SK-N-MC (cell line): ENCODE results near the gene PAX5.

Experiments used
- DNase-seq: peaks from one replicate; pipeline ENCODE4 v3.0.0-alpha.2; 2011; ENCODE audit warnings: low read depth, low spot score
- H3K27ac ChIP-seq: fragments of 200-600 bp; sonication (generic); 2 replicates; pipeline ENCODE4 v1.5.1; 2016; ENCODE audit warnings: mixed run types
- H3K36me3 ChIP-seq: fragments of 200-600 bp; sonication (generic); 2 replicates; pipeline ENCODE4 v1.6.1; 2017; ENCODE audit warnings: antibody characterized with exemption, low read length, mixed read lengths; ENCODE audit not compliant: insufficient read depth
- H3K4me3 ChIP-seq: fragments of 200-600 bp; sonication (generic); 2 replicates; pipeline ENCODE4 v1.5.1; 2016
- H3K9ac ChIP-seq: fragments of 200-600 bp; sonication (generic); 2 replicates; pipeline ENCODE4 v1.8.0; 2017; ENCODE audit warnings: mixed run types, mixed read lengths; ENCODE audit not compliant: insufficient read length
- H3K9me3 ChIP-seq: fragments of 200-600 bp; sonication (generic); 2 replicates; pipeline ENCODE4 v1.6.1; 2017; ENCODE audit warnings: low read depth, mild to moderate bottlenecking, antibody characterized with exemption, low read length, moderate library complexity, mixed read lengths
- EZH2 ChIP-seq: fragments of 200-600 bp; sonication (generic); IDR thresholded peaks from one replicate; pipeline ENCODE4 v1.6.1; 2017; ENCODE audit warnings: antibody characterized with exemption
- FOXP2 ChIP-seq: optimal IDR thresholded peaks from 2 replicates; pipeline ENCODE3; 2011; ENCODE audit warnings: mild to moderate bottlenecking, moderate library complexity; ENCODE audit not compliant: insufficient read depth; ENCODE audit errors: extremely low read length, control extremely low read depth
- POLR2AphosphoS5 ChIP-seq: IDR thresholded peaks from 2 replicates; pipeline ENCODE4 v1.6.1; 2012; ENCODE audit warnings: mild to moderate bottlenecking, low read depth, low read length, borderline replicate concordance

PAX5 gene

GRCh38 chr9:36899406-36899805 lies 134.7 kb downstream of the PAX5 start:
- Histone ChIP-seq H3K36me3 (no peaks in the 10 kb centered on the region), H3K9ac (no peak overlapping the region), H3K9me3 (no peaks in the 10 kb centered on the region), H3K27ac (no peak overlapping the region), H3K4me3 (no peak overlapping the region)
- TF ChIP-seq EZH2 (no peak), FOXP2 (no peak), POLR2AphosphoS5 (no peak)
- DNase-seq, result no peak

GRCh38 chr9:36898431-36899020 lies 135.5 kb downstream of the PAX5 start:
- Histone ChIP-seq H3K36me3 (no peaks in the 10 kb centered on the region), H3K9me3 (no peaks in the 10 kb centered on the region), H3K27ac (no peak overlapping the region), H3K4me3 (no peak overlapping the region), H3K9ac (no peak overlapping the region)
- no peak for DNase-seq
- TF ChIP-seq POLR2AphosphoS5 (no peak), EZH2 (no peak), FOXP2 (no peak)

- Histone ChIP-seq H3K4me3 (no peak overlapping the region), H3K36me3 (no peaks in the 10 kb centered on the region), H3K9ac (no peak overlapping the region), H3K27ac (no peak overlapping the region), H3K9me3 (no peaks in the 10 kb centered on the region)
- TF ChIP-seq EZH2, result no peak
- TF ChIP-seq POLR2AphosphoS5, result no peak
- TF ChIP-seq FOXP2, result no peak
- no peak for DNase-seq
Measured at GRCh38 chr9:36897478-36897877, 136.6 kb downstream of the PAX5 start.

- Histone ChIP-seq H3K4me3 (no peak overlapping the region), H3K9ac (no peak overlapping the region), H3K9me3 (no peaks in the 10 kb centered on the region), H3K36me3 (no peaks in the 10 kb centered on the region), H3K27ac (no peak overlapping the region)
- TF ChIP-seq EZH2, result no peak
- no peak for DNase-seq
Measured at GRCh38 chr9:36897019-36897418, 137.0 kb downstream of the PAX5 start.

- H3K36me3 ChIP-seq, result no peaks in the 10 kb centered on the region
- H3K27ac ChIP-seq, result no peak overlapping the region
- no peak overlapping the region for H3K4me3 ChIP-seq
- TF ChIP-seq POLR2AphosphoS5 (no peak), FOXP2 (no peak), EZH2 (no peak)
- H3K9me3 ChIP-seq, result no peaks in the 10 kb centered on the region
- no peak overlapping the region for H3K9ac ChIP-seq
- DNase-seq, result no peak
Measured at GRCh38 chr9:36896296-36896695, 137.8 kb downstream of the PAX5 start.

- Histone ChIP-seq H3K9me3 (no peaks in the 10 kb centered on the region), H3K9ac (no peak overlapping the region), H3K4me3 (no peak overlapping the region), H3K27ac (no peak overlapping the region), H3K36me3 (no peaks in the 10 kb centered on the region)
- DNase-seq, result no peak
- no peak for TF ChIP-seq POLR2AphosphoS5
- no peak for TF ChIP-seq FOXP2
- TF ChIP-seq EZH2, result no peak
Measured at GRCh38 chr9:36895744-36896260, 138.3 kb downstream of the PAX5 start.

GRCh38 chr9:36894695-36895310 lies 139.3 kb downstream of the PAX5 start:
- Histone ChIP-seq H3K9ac (no peak overlapping the region), H3K4me3 (no peak overlapping the region), H3K9me3 (no peaks in the 10 kb centered on the region), H3K36me3 (no peaks in the 10 kb centered on the region), H3K27ac (no peak overlapping the region)
- no peak for DNase-seq
- TF ChIP-seq EZH2, result no peak
- TF ChIP-seq FOXP2, result no peak
- no peak for TF ChIP-seq POLR2AphosphoS5

GRCh38 chr9:36893911-36894310 lies 140.2 kb downstream of the PAX5 start:
- Histone ChIP-seq H3K9me3 (no peaks in the 10 kb centered on the region), H3K9ac (no peak overlapping the region), H3K27ac (no peak overlapping the region), H3K4me3 (no peak overlapping the region), H3K36me3 (no peaks in the 10 kb centered on the region)
- DNase-seq, result no peak
- TF ChIP-seq POLR2AphosphoS5, result no peak
- no peak for TF ChIP-seq FOXP2
- no peak for TF ChIP-seq EZH2

GRCh38 chr9:36893184-36893583 lies 140.9 kb downstream of the PAX5 start:
- no peak for TF ChIP-seq EZH2
- TF ChIP-seq FOXP2, result no peak
- TF ChIP-seq POLR2AphosphoS5, result no peak
- DNase-seq, result no peak
- Histone ChIP-seq H3K4me3 (no peak overlapping the region), H3K27ac (no peak overlapping the region), H3K9me3 (no peaks in the 10 kb centered on the region), H3K9ac (no peak overlapping the region), H3K36me3 (no peaks in the 10 kb centered on the region)
